Activated CD8-positive, alpha-beta memory T cell treated with anti-CD3 and anti-CD28 coated beads for 48 hours (primary cell): ENCODE measurements around the gene SRMS.
"Not testable (repeated sequence)": the region's sequence is repeated elsewhere in the genome, so short reads cannot be mapped to it uniquely, and the experiment has no call there.

Source experiments
- DNase-seq, 3 experiments: peaks; one replicate each; pipeline ENCODE4 v3.0.0-alpha.2; 2020; ENCODE audit warnings: low read depth in 2 of 3, low spot score in 2 of 3

Gene SRMS

DNA sequence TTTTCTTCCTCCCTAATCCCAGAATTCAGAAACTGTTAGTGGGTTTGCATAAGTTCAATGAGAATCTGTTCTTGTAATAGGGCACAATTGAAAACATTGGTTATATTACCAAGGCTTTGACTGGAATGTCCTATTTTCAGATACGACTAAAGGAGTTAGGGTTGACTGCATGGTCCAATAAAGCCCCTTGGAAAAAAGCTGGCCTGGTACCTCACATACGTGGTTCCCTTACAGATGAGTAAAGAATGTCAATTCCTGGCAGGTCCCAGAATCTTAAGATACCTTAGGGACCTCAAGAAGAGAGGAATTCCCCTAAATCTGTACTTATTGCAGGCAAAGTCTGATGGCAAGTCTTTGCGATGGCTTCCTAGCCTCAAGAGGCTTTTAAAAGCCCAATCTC lies 22.4 kb downstream of the SRMS start:
- no peak for DNase-seq

GRCh38 chr20:63522981-63523611 lies 24.5 kb downstream of the SRMS start:
- DNase-seq, result no peak

- DNase-seq, result no peak
Measured at GRCh38 chr20:63522091-63522868, 25.3 kb downstream of the SRMS start.

GRCh38 chr20:63521602-63522001 lies 25.9 kb downstream of the SRMS start:
- no peak for DNase-seq

DNA sequence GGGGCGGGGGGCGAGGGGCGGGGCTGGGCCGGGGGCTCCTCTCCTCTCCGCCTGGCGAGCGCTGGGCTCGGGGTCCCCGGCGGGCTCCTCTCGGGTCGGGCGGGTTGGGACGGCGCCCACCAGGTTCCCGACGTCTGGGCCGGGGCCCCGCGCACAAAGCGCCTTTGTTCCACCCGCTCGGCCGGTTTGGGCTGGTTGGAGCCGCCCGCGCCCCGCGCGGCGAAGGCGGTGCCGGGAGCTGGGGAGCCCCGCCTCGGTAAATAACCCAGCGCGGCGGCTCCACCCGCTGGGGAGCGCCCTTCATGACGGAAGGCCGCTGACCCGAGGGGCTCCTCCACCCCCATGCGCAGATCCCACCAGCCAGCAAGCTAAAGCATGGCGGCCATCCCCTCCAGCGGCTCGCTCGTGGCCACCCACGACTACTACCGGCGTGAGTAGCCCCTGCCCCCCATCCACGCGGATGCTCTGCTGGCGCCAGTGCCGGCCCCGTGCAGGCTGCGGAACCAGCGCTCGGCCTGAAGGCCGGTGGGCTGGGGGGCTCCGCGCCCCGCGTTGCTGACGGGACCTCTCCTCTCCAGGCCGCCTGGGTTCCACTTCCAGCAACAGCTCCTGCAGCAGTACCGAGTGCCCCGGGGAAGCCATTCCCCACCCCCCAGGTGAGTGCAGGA lies 26.5 kb downstream of the SRMS start:
- DNase-seq, result peak; percentile 41 to 54 (median 44)

DNA sequence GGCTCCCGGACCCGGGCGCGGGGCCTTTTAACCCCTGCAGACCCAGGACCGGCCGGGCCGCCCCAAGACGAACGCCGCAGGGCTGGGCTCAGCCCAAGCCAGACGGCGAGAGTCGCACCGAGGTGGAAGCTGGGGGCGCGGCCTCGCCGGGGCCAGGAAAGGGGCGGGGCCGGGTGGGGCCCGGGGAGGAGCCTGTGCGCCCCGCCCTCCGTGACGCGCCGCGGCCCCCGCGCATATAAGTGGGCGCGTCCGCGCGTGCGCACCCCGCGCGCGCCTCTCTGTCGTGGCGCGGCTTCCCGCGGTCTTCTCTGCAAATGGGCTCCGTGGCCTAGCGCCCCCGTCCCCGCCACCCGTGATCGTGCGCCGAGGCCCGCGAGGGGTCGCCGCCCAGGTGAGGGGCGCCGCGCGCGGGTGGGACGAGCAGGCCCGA lies 27.0 kb downstream of the SRMS start, which contains the start of gene PPDPF:
TSS of gene PPDPF (plus strand) at position 262 of the 430 bp plus-strand sequence. CDS start 544 bp downstream, outside the sequence.
- peak; percentile 69 to 80 (median 79) for DNase-seq

DNA sequence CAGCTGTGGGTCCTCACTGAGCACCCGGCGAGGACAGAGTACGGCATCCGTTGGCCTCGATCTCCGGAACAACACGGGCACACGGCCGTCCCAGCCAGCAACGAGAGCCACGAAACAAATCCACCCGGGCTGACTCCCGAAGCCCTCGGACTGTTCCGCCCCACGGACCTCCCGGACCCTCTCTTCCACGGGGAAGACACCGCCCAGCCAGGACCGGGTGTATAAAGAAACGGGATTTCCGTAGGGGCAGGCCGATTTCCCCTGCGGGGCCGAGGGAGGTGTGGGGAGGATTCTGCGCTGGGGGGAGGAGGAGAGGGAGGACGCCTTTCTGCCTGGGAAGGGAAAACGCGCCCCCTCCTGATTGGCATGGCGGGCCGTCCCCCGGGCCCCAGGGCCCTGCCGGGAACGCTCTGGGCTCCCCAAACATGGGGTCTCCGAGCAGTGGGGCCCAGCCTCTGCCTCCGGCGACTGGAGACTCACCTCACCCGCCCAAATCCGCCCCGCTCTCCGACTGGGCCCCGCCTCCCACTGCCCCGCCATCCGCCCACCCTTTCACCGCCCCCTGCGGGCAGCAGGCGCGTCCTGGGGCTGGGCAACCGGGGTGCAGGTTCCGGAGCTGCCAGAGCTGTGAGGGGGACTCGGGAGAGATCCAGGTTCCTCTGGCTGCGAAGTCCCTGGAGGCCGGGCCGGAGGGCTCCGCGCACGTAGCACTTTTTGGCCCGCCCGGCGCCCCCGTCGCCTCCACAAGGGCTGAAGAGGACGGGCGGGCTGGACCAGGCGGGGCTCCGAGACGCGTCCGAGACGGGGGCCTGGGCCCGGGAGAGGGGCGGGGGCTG lies 27.7 kb downstream of the SRMS start:
- peak; percentile 41 to 57 (median 45) for DNase-seq

DNA sequence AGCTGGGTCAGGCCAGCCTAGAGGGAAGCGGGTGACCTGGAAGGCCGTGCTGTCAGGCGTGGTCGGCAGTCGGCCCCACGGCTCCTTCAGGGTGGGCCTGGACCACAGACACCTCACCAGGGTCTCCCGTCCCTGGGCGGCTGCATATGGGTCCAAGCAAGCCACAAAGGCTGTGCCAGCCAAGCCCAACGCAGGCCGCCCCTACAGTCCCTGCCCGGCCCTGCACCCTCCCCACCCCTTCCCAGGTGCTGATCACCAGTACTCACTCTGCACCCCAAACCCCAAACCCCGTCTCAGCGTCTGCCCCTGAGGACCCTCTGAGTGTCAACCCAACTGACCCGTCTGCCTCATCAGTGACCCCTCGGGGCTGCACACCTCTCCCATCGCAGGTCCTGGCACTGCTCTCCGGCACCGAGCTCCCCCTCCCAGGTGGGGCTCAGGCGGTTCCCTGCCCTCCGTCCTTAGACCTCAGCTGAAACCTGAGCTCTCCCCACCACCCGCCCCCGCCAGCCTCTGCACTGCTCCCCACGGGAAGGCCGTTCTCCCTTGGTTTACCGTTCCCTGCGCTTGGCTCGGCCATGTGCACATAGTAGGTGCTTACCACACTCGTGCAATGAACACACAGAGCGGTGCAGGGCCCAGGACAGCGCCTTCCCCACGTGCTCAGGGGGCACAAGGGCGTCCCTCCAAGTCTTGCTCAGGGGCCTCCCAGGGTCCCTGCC lies 28.4 kb downstream of the SRMS start:
- DNase-seq, result no peak

DNA sequence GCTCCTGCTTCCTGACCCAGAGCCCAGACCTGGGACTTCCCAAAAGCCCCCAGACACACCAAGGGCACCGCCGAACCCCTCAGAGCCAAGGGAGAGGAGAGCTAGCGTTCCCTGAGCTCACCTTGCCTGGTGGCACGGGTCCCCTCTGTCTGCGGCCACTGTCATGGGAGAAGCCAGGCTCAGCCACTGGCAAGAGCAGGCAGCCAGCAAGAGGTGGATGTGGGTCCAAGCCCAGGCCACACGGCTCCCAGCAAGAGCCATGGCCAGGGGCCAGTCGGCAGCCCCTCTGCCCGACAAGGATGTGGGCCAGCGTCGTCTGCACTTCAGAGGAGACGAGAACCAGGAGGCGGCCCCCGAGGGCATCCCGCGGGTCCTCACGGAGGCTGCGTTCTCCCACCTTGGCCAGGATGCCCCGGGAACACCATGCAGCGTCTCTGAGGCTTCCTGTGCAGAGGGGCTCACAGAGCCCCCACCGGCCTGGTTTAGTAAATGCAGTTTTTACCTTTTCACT lies 29.1 kb downstream of the SRMS start:
- no peak for DNase-seq

- DNase-seq, result no peak
Measured at GRCh38 chr20:63517376-63518309, 29.9 kb downstream of the SRMS start.

GRCh38 chr20:63514520-63514919 lies 33.0 kb downstream of the SRMS start:
- not testable (repeated sequence) for DNase-seq

DNA sequence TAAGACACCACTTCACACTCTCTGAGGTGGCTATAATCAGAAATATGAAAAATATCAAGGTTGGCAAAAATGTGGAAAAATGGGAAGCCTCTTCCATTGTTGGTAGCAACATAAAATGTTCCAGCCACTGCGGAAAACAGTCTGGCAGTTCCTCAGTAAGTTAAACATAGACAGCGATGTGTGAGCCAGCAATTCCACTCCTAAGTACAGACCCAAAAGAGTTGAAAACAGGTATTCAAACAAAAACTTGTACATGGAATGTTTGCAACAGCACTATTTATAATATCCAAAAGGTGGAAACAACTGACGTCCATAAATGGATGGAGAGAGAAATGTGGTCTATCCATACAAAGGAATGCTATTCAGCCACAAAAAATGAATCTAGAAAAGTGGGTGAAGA lies 34.3 kb downstream of the SRMS start:
- DNase-seq, result no peak

DNA sequence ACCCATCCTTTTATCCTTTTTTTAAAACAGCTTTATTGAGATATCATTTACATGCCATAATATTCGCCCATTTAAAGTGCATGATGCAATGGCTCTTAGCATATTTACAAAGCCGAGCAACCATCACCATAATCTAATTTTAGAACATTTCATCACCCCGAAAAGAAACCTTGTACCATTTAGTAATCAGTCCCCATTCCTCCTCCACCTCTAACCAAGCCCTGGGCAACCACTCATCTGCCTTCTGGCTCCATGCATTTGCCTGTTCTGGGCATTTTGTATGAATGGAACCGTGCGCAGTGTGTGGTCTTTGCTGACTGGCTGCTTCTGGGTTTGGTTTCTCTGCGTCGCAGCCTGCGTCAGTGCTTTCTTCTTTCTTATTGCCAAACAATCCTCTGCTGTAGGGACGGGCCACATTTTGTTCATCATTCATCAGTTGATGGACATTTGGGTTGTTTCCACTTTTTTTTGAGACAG lies 38.4 kb downstream of the SRMS start:
- DNase-seq, result no peak

GRCh38 chr20:63508072-63508768 lies 39.3 kb downstream of the SRMS start:
- no peak for DNase-seq

GRCh38 chr20:63507083-63507743 lies 40.3 kb downstream of the SRMS start:
- DNase-seq, result no peak

GRCh38 chr20:63505723-63506122 lies 41.8 kb downstream of the SRMS start:
- DNase-seq, result no peak

DNA sequence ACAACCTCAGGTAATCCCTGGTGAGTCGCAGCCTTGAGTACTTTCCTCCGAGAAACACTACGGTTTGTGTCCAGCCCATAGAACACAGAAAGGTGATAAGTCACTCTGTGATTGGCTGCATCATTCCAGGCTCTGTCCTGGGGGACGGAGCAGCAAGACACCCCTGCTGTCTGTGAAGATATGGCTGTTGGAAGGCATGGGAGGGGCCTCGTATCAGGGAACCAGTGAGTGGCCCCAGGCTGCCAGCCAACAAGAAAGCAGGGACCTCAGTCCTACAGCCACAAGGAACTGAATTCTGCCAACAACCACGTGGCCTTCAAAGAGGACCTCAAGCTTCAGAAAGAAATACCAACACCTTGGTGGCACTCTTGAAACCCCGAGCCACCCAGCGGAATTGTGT lies 42.3 kb downstream of the SRMS start:
- no peak for DNase-seq

DNA sequence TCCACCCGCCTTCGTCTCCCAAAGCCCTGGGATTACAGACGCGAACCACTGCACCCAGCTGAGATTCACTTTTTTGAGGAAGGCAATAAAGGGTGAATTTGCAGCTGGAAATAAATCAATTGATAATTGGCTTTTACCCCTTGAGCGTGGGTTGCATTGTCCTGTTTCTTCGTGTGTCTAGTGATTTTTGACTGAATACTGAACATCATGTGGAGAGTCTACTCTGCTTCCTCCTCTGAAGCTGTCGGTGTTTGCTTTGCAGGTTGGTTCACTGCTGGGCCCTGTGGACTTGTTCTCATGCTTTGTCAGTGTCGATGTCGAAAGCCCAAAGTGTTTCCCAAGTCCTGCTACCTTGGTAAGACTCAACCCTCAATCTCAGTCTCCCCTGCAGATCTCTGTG lies 42.9 kb downstream of the SRMS start:
- DNase-seq, result no peak
